Caco-2 (cell line): ENCODE data around the gene TLR9. TPM values are rescaled to one million over a fixed set of nuclear protein-coding genes. Genes with fewer than 3 reads are reported as not detected.

Experiments
- BruUV-seq: library from RNA; stranded (reverse); fragments of 400-500 nt; replicated peaks from 2 replicates; lab custom pipeline; 2021; lab: Mats Ljungman, UMichigan
- CTCF ChIA-PET: fragments of 300-600 bp; sonication (Branson Sonifier 250); formaldehyde crosslinking; loops from one replicate; lab custom pipeline; 2022; ENCODE audit warnings: antibody characterized with exemption; lab: Charles Lee
- POLR2A ChIA-PET: fragments of 300-600 bp; sonication (Branson Sonifier 250); formaldehyde crosslinking; loops from one replicate; lab custom pipeline; 2022; ENCODE audit warnings: antibody characterized with exemption; lab: Charles Lee
- DNase-seq, 2 experiments: peaks; one replicate each; pipeline versions ENCODE4 v3.0.0 to v3.0.0-alpha.2; 2020 to 2022
- H3K27me3 ChIP-seq: replicated peaks from 2 replicates; pipeline ENCODE4 v1.6.0; 2011; ENCODE audit warnings: low read length; ENCODE audit not compliant: control insufficient read depth, insufficient read depth
- H3K36me3 ChIP-seq: 2 replicates; pipeline ENCODE4 v1.5.1; 2011; ENCODE audit warnings: low read length; ENCODE audit not compliant: control insufficient read depth, insufficient read depth
- H3K4me1 ChIP-seq: fragments of 250-450 bp; sonication (Bioruptor Pico); 2 replicates; pipeline ENCODE4 v1.5.1; 2020; ENCODE audit warnings: mild to moderate bottlenecking
- H3K4me3 ChIP-seq: 2 replicates; pipeline ENCODE4 v1.5.1; 2011; ENCODE audit warnings: low read depth, mild to moderate bottlenecking, control low read depth, low read length
- H3K9me3 ChIP-seq: fragments of 250-450 bp; sonication (Bioruptor Pico); 2 replicates; pipeline ENCODE4 v1.5.1; 2020; ENCODE audit warnings: mild to moderate bottlenecking, moderate library complexity
- H3K27ac Mint-ChIP-seq: one replicate; pipeline ENCODE4 v1.8.0; 2022; ENCODE audit warnings: mixed read lengths; ENCODE audit not compliant: unreplicated experiment
- H3K27me3 Mint-ChIP-seq: one replicate; pipeline ENCODE4 v1.8.0; 2022; ENCODE audit warnings: mixed read lengths; ENCODE audit not compliant: insufficient read depth, unreplicated experiment
- H3K36me3 Mint-ChIP-seq: one replicate; pipeline ENCODE4 v1.8.0; 2022; ENCODE audit warnings: mild to moderate bottlenecking, mixed read lengths; ENCODE audit not compliant: insufficient read depth, unreplicated experiment
- H3K4me1 Mint-ChIP-seq: one replicate; pipeline ENCODE4 v1.8.0; 2022; ENCODE audit warnings: low read depth, mixed read lengths; ENCODE audit not compliant: unreplicated experiment
- H3K4me3 Mint-ChIP-seq: one replicate; pipeline ENCODE4 v1.8.0; 2022; ENCODE audit warnings: mild to moderate bottlenecking, moderate library complexity, mixed read lengths; ENCODE audit not compliant: unreplicated experiment
- H3K9me3 Mint-ChIP-seq: one replicate; pipeline ENCODE4 v1.8.0; 2022; ENCODE audit warnings: mixed read lengths; ENCODE audit not compliant: unreplicated experiment
- CTCF ChIP-seq, 2 experiments: fragments of 200-600 bp in 1 of 2; IDR thresholded peaks; 1 replicate in 1 of 2; 2 replicates in 1 of 2; pipeline versions ENCODE4 v1.5.1 to v1.8.0; 2011 to 2022; ENCODE audit warnings: antibody characterized with exemption in 1 of 2, control low read depth in 1 of 2, inconsistent platforms in 1 of 2, low read depth in 1 of 2, low read length in 1 of 2, mild to moderate bottlenecking in 1 of 2, moderate library complexity in 1 of 2; ENCODE audit not compliant: insufficient read depth in 1 of 2, severe bottlenecking in 1 of 2, unreplicated experiment in 1 of 2
- intact Hi-C: fragments of 100-400 bp; cut with micrococcal nuclease; formaldehyde crosslinking; loops from one replicate; pipeline ENCODE4 v1.10.0; 2022; ENCODE audit not compliant: unreplicated experiment
- total RNA-seq: library from RNA; stranded (reverse); gene quantifications from 2 replicates; pipeline ENCODE4 v1.2.3, GENCODE V29; 2022

TLR9 gene
- total RNA-seq, 1 experiment from 2014 or later, result not detected

GRCh38 chr3:52195291-52195597, 30.2 kb downstream of the TLR9 start:
- BruUV-seq, result no TSS peak
- no peaks in the 10 kb centered on the region for H3K9me3 Mint-ChIP-seq
- no peaks in the 10 kb centered on the region for H3K27me3 ChIP-seq
- H3K36me3 ChIP-seq, result no peaks in the 10 kb centered on the region; the same call in 1 of the 2 replicates
- no peak overlapping the region for H3K4me3 ChIP-seq
- no peaks in the 10 kb centered on the region for H3K9me3 ChIP-seq
- no peak overlapping the region for H3K27ac Mint-ChIP-seq
- POLR2A ChIA-PET, result no interaction called here
- peaks cover 23% of the 10 kb centered on the region for H3K36me3 Mint-ChIP-seq
- no peak for TF ChIP-seq CTCF (IDR thresholded peaks at IDR 0.05; ENCODE audit: insufficient read depth in 1 of 2, low read depth in 1 of 2, low read length in 1 of 2, severe bottlenecking in 1 of 2, unreplicated experiment in 1 of 2)
- H3K4me1 ChIP-seq, result peaks cover 30% of the 10 kb centered on the region
- CTCF ChIA-PET, result no interaction called here
- no peaks in the 10 kb centered on the region for H3K27me3 Mint-ChIP-seq
- DNase-seq, result no peak
- H3K4me1 Mint-ChIP-seq, result peaks cover 7% of the 10 kb centered on the region
- intact Hi-C loops, result loop anchor here (5.0 kb wide), 1 partner anchor 43 kb away; the partner anchor contains the start of gene POC1A
- no peak overlapping the region for H3K4me3 Mint-ChIP-seq

DNA sequence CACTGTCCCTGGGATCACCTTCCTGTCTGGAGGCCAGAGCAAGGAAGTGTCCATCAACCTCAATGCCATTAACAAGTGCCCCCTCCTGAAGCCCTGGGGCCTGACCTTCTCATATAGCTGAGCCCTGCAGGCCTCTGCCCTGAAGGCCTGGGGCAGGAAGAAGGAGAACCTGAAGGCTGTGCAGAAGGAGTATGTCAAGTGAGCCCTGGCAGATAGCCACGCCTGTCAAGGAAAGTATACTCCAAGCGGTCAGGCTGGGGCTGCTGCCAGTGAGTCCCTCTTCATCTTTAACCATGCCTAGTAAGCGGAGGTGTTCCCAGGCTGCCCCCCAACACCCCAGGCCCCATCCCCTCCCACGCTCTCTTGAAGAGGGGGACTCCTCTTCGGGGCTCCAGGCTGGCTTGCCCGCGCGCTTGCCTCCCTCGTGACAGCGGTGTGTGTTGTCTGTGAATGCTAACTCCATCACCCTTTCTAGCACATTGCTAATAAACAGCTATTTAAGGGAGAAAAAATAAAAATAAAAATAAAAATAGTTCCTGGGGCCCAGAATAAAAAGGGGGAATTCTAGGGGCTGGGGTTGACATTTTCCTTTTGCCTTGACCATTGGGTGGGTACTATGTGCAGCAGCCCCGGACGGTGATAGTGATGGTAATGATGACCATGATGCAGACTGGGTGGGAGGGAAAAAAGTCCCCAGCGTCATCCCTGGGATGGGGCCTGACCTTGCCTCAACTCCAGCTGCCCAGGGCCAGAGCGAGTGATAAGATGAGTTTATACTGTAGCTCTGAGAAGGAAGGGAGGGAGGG, 30.8 kb downstream of the TLR9 start:
- ChIA-PET CTCF (no interaction called here), POLR2A (no interaction called here)
- peaks cover 32% of the 10 kb centered on the region for H3K4me1 ChIP-seq
- no peak overlapping the region for H3K4me3 ChIP-seq
- TF ChIP-seq CTCF (IDR thresholded peaks at IDR 0.05; ENCODE audit: insufficient read depth in 1 of 2, low read depth in 1 of 2, low read length in 1 of 2, severe bottlenecking in 1 of 2, unreplicated experiment in 1 of 2), result no peak
- Mint-ChIP-seq H3K36me3 (peaks cover 18% of the 10 kb centered on the region), H3K4me3 (no peak overlapping the region), H3K27ac (no peak overlapping the region), H3K9me3 (no peaks in the 10 kb centered on the region), H3K27me3 (no peaks in the 10 kb centered on the region), H3K4me1 (peaks cover 7% of the 10 kb centered on the region)
- intact Hi-C loops, result loop anchor here (5.0 kb wide), 1 partner anchor 42 kb away; the partner anchor contains the start of gene POC1A
- H3K27me3 ChIP-seq, result no peaks in the 10 kb centered on the region
- no TSS peak for BruUV-seq
- no peak for DNase-seq
- H3K9me3 ChIP-seq, result no peaks in the 10 kb centered on the region
- no peaks in the 10 kb centered on the region; the same call in 1 of the 2 replicates for H3K36me3 ChIP-seq

- Mint-ChIP-seq H3K4me1 (peaks cover 13% of the 10 kb centered on the region), H3K27ac (no peak overlapping the region), H3K4me3 (no peak overlapping the region), H3K9me3 (no peaks in the 10 kb centered on the region), H3K36me3 (peaks cover 4% of the 10 kb centered on the region), H3K27me3 (no peaks in the 10 kb centered on the region)
- no peak overlapping the region for H3K4me3 ChIP-seq
- ChIA-PET CTCF (interaction anchor here (0.6 to 0.7 kb wide), 2 partner anchors 12 to 27 kb away, joined by 3 read pairs; no protein-coding TSS in a partner anchor), POLR2A (no interaction called here)
- no peaks in the 10 kb centered on the region for H3K36me3 ChIP-seq
- TF ChIP-seq CTCF (IDR thresholded peaks at IDR 0.05; ENCODE audit: insufficient read depth in 1 of 2, low read depth in 1 of 2, low read length in 1 of 2, severe bottlenecking in 1 of 2, unreplicated experiment in 1 of 2), result no peak
- peaks cover 37% of the 10 kb centered on the region for H3K4me1 ChIP-seq
- no TSS peak for BruUV-seq
- intact Hi-C loops, result no loop called here
- H3K27me3 ChIP-seq, result no peaks in the 10 kb centered on the region
- H3K9me3 ChIP-seq, result no peaks in the 10 kb centered on the region
- DNase-seq, result no peak
Observed at GRCh38 chr3:52193065-52193464, 32.4 kb downstream of the TLR9 start.
